HG02610 (cell line): Measurements from ENCODE around the gene EZH1.

Experiments
- ATAC-seq: cut with Tn5 transposase; IDR thresholded peaks from one replicate; pipeline ENCODE4 v1.9.1; 2021; ENCODE audit warnings: mild to moderate bottlenecking, moderate library complexity; ENCODE audit not compliant: unreplicated experiment

EZH1 gene

DNA sequence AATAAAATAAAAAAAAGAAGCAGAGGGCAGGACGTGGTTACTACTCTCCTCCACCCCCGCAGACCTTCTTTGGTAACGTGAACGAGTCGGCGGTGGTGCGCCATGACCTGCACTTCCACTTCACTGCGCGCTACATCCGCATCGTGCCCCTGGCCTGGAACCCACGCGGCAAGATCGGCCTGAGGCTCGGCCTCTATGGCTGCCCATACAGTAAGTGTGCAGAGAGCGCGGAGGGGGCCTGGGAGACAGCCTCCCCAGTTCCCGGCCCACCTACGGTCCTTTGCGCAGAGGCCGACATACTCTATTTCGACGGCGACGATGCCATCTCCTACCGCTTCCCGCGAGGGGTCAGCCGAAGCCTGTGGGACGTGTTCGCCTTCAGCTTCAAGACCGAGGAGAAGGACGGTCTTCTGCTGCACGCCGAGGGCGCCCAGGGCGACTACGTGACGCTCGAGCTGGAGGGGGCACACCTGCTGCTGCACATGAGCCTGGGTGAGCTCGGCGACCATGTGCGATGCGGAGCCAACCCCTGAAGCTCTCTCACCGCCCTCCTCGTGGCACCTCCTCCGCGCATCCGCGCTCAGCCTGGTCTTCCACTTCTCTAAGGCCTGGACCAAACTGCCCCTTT, 59.8 kb downstream of the EZH1 start:
- no peak for ATAC-seq

DNA sequence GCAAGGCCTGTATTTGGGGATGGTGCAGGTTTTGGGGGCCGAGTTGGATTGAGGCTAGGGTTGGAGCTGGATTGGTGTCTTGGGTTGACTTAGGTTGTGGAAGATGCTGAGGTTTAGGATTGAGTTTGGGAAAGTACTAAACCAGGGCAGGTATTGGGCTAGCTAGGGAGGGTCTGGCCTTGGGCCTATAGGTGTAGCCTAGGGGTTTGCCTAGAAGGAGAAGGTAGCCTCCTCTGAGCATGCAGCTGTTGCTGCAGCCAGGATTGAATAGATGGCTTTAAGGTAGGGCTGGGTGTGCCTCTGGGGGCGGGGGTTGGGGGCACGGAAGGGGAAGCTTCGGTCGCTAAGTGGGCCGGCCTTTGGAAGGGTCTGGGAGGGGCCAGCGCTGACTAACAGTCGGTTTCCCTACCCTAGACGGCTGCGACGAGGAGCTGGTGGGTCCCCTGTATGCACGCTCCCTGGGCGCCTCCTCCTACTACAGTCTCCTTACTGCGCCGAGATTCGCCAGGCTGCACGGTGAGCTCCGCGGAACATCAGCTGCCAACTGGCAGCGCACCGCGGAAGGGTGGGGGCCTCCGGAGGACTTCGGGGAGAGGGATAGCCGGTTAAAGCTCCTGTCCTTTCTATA, 61.3 kb downstream of the EZH1 start:
- no peak for ATAC-seq

DNA sequence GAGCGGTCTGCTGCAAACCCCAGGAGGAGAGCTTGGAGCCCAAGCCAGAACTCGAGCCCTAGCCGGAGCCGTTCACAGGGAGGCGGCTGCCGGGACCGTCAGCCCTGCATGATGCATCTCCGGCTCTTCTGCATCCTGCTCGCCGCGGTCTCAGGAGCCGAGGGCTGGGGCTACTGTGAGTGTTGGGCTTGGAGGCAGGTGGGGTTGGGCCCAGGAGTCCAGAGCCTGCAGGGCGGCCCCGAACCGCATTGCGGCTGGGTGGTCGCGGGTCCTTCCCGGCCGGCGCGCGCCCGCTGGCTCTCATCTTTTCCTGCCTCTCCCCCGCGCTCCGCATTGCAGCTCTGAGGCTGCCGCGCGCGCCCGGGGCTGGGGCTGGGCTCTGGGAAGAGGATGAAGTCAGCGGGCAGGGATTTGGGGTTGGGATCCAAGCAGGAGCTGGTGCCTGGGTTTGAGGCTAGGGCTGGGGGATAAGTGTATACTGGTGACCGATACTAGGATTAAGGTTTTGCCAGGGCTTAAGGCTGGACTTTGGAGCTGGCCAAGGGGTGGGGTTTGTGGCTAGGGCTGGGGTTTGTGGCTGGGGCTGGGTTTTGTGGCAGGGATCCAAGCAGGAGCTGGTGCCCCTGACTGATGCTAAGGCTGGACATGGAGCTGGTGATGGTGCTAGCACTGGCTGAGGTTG, 62.0 kb downstream of the EZH1 start:
- ATAC-seq: no peak

DNA sequence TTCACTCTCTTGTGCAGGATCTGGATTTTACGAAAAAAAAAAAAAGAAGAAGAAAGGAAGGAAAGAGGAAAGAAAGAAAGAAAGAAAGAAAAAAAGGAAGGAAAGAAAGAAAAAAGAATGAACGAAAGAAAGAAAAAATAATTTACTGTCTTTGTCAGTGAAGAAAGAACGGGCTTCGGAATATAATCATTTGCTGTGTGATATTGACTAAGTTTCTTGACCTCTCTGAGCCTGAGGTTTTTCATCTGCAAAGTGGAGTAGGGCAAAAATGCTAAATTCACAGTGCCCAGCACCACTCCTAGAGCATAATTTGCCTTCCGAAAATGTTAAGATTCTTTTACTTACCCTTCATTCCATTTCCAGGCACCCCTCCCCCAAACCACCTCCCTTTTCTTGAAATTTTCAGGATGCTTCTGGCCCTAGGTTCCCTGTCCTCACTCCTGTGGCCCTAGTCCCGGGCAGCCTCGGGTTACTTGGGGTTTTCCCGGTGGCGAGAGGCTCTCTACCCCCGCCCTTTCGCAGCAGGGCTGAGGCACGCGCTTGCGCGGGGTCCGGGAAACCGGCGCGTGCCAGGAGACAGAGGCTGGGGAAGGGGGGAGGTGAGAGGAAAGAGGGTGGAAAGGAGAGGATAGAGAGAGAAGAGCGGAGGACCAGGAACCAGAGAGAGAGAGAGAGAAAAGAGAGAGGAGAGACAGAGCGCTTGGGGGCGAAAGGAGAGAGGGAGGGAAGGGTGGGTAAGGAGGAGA, 62.7 kb downstream of the EZH1 start, which contains the start of gene CNTNAP1:
Gene CNTNAP1, plus strand, starts transcription at position 556 of the 746 bp plus-strand sequence. CDS start 299 bp downstream, outside the sequence.
- no peak for ATAC-seq

DNA sequence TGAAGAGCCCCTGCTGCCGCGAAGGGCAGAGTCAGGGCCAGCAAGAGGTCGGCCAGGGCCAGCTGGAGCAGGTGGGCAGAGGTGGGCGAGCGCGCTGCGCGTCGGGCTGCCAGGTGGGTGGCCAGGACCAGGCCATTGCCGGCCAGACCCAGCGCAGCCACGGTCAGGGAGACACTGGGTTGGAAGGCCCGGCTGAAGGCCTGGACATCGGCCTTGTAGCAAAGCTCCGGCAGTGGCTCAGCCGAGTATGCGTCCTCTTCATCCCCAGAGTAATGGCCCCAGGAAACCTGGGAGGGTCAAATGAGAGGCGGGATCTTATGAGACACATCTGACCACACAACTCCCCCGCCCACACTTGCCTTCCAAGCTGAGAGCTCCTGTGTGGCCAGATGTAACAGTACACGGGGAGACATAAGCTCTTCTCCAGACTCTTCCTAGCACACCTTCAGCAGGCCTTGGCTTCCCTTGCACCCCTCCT, 64.5 kb downstream of the EZH1 start:
- no peak for ATAC-seq

DNA sequence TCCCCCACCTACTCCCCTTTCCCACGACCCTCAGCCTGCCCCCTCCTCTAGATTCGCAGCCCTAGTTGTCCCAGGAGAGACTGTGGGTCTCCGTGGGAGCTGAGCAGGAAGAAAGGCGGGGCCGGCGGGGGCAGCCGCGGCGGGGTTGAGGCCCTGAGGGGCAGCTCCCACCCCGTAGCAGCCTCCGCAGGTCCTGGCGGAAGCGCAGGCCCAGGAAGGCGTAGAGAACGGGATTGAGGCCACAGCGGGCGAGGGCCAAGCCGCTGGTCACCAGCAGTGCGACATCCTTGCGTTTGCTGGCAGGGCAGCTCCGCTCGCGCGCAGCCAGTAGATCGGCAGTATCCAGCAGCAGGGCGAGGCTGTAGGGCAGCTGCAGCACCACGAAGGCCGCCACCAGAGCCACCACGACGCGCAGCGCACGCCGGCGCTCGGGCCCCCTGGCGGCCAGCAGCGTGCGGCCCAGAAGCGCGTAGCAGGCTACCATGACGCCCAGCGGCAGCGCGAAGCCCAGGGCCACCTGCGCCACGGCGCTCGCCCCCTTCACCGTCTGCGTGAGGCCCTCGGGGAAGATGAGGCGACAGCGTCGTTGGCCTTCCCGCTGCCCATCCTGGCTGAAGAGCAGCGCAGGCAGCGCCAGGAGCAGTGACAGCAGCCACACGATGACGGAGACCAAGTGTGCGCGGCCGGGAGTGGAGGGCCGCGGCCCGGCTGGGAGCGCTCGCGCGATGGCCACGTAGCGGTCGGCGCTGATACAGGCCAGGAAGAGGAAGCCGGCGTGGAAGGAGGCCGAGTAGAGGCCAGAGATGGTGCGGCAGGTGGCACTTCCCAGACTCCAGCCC, 65.1 kb downstream of the EZH1 start:
- ATAC-seq: no peak

DNA sequence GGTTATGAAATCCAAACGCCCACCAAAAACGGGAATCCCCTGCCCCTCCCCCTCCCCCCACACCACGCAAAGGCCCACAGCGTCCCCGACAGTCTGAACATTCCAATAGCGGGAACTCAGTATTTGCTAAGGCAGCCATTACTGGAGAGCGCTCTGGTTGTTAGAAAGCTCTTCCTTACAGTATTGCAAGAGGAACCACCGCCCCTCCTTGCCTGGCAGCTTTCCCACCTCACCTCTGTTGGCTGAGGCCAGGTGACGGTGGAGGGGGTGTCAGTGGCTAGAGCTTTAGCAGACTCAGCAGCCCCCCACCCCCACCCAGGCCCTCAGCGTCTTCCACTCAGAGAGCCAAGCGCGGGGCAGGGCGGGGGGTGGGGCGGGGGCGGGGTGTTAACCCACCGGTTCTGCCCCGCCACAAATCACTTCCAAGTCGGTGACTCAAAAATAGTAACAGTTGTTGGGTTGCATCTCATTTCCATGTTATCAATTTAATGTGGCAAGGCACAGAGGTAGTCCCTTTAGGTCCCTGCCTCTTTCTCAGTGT, 65.8 kb downstream of the EZH1 start:
- ATAC-seq: no peak

DNA sequence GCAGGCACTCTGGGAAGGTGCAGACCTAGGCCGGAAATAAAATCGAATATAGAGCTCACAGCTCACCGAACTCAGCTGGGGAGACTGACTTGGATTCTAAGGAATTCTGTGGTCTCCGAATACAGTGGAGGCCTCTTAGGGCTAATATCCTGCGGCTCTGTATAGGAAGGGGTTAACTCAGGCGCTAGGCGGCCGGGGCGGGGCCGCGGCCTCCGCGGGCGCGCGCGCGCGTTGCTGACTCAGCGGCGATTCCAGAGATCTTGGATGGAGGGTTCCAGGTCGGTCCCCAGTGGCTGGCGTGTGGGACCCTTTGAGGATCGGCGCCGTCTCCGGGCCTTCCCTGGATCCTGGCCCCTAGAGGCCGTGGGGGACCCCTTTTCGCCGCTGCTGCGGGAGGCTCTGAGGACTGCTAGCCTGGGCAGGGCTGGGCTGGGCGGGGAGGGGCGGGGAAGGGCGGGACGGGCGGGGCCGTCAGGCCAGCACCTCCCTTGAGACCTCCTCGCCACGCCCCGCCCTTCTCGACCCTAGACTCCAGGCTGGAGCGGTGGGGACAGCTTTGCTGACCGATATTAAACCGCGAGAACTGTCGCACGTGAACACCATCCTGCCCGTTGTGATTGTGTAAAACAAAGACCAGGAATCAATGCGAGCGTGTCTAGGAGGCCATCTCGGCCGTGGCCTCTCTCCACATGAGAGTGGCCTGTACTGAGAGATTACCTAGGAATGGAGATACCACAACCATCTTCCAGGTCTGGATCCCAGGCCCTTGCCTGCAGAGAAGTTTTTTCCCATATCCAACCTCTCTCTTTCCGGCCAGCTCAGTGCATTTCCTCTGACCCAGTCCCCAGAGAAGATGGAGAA, 66.7 kb downstream of the EZH1 start:
- ATAC-seq: no peak

DNA sequence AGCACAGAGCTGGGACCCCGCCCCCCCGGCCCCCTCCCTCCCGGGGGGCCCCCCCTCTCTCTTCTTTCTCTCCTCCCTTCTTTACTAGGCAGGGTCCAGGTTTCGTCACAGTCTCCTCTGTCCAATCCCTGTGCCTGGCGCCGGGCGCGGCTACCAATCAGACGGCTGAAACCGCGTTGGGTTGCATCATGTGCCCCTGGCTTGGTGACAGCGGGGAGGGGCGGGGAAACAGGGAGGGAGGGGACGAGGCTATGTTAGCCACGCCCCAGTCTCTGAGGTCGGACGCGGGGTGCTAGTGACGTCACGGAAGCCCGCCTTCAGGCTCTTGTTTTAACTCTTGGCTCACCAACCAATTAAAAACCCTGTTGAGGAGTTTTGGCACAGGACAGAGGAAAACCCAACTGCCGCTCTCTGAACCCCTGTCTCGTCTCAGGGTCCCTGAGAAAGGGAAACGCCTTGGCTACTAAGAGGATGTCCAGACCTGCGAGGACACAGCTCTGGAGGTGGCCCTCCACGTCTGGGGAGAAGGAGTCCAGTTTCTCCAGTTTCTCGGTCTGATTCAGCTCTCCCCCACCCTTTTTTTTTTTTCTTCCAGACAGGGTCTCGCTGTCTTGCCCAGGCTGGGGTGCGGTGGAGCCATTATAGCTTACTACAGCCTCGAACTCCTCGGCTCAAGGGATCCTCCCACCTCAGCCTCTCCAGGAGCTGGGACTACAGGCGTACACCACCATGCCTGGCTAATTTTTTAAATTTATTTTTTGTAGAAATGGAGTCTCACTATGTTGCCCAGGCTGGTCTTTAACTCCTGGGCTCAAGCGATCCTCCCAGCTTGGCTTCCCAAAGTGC, 67.6 kb downstream of the EZH1 start:
- ATAC-seq: peak; percentile 72

DNA sequence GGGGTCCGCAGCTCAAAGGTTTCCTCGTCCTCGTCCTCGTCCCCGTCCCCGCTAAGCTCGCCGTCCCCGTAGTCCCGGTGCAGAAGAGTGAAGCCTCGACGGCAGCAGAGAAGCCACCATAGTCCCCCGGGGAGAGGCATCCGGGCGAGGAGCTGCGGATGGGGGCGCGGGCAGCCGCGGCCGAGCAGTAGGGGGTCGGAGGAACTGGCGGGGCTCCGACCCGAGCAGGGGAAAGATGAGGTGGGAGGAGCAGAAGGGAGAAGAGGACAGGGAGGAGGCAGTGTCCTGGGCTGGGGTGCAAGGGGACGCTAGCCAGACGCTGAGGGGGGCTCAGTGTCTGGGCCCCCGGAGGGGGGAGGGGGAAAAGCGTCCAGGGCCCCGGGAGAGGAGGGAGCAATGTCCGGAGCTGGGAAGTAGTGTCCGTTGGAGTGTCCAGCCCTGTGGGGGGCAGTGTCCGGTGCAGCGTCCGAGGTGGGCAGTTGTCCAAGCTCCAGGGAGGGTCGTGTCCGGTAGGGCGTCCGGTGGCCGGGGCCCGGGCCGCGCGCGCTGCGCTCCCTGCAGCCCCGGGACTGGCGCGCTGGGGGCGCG, 68.3 kb downstream of the EZH1 start, which contains the start of gene PLEKHH3:
Gene PLEKHH3, minus strand, starts transcription at position 571 of the 588 bp plus-strand sequence. Its CDS starts 431 bp downstream, at position 140.
- ATAC-seq: no peak

DNA sequence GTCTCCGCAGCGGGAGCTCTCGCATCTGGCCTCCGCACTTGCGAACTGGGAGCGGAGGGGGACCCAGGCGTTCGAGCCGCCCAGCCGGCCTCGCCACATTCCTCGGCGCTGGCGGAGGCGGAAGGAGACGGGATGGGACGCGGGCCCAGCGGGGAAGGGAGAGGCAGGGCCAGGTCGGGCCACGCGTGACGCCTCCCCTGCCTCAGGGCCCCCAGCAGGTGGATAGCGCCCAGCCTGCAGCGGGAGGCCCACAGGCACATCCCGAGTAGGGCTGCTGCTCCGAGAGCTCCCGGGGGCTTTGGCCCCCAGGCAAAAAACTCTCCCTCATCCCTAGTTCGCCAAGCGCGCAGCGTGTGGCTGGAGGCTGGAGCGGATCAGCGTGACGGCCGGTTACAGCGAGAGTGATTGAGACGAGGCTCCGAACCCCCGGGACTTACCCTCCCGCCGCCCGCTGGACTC, 68.8 kb downstream of the EZH1 start:
- ATAC-seq: no peak

DNA sequence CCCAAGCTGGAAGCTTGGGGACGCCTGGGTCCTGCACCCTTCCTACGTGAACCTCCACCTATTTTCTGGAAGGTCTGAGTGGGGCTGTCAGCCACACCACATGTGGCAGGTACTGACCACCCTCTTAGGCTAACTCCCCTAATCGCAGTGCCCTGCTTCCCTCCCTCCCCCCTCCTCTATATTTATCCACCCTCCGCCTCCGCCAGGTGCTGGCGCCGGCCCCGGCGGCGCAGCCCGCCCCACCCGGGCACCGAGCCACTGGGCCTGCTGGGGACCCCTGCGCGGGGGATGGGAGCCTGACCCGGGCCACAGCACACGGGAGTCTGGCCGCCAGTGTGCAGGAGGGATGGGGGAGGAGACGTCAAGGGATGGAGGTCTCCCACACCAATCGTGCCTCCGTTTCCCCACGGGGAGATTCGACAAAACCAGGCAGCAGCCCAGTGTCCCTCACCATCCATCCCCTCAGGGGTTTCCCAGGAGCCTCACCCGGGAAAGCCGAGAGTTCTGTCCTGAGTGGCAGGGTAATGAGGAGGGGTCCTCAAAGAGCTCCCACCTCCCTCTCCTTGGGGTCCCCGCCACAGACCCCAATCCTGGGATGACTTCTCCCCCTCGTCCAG, 69.4 kb downstream of the EZH1 start:
- ATAC-seq: no peak

DNA sequence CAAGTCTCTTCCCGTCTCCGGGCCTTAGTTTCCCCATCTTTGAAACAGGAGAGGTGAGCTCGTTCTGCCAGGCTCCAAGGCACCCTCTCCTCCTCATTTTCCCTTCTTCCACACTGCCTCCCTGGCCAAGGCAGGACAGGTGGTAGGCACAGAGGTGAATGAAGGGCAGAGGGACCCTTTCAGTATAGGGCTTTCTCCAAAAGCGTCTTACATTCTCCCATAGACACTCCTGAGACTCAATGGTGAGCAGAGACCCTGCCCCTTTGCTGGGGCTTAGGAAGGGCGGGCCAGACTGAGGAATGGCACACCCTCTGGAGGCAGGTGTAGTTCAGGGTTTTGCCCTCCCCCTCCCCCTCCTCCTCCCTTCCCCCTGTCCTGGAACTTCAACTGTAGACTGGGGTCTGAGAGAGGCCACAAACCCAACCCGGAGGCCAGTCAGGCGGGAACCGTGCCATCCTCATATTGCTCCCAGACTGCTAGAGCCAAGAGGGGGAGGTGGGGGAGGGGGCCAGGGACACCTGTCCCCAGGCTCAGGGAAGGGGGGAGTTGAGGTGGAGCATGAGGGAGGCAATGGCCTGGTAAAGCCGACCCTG, 70.0 kb downstream of the EZH1 start:
- no peak for ATAC-seq

DNA sequence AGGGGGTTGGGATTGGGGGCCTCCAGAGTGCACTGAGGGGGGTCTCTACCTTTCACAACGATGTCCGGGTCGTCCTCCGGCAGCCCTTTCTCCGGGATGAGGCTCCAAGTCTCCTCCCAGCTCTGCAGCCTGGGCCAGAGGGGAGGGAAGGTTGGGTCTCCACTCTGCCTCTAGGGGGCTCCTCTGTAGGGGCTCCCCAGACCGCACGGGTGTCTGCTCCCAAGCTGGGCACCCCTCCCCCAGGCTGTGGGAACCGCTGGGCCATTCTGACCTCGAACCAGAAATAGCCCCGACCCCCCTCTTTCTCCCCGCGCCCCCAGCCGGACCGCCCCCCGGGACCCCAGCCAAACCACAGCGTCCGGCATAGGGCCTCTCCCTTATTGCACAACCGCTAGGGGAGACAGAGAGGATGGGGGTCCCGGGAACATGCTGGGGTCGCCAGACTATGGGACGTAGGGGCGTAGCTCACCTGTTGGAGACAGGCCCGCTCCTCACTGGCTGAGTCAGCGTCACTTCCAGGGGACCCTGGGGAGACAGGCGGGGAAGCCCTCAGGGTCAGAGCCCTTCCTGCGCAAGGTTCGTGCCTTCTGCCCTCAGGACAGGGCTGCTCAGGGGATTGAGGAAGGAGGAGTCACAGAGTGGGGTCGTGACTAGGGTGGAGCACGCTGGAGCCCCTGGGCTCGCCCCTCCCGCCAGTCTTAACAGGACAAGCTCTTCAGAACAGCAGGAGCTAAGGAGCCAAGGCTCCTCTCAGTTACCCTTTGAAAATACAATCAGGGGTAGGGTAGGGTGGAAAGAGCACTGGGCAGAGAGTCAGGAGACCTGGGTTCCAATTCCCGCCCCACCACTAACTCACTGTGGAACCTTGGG, 70.7 kb downstream of the EZH1 start:
- no peak for ATAC-seq

DNA sequence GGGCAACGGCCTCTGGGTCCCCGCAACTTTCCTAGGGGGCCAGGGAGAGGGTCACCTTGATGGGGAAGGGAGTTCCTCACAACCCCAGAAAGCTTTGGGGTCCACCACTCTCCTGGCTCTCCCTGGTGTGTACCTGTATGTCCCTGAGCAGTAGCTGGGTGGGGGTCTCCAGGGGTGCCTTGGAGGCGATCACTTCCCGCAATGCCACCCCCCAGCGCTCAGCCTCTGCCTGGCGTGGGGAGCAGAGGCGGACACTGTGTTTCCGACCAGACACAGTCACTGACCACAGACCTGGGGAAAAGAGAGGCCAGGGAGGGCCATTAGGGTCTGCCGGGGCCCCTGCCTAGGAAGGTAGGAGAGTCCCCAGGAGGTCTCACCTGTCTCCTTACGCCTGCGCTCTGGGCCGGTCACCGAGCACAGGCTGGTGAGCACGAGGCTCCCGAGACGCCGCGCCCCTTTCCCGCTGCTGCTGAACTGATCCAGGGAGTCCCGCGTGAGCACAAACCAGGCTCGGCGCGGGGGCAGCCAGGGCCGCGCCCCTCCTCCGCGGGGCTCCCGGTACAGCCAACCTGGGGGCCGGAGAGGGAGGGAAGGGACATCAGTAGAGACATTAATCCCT, 71.5 kb downstream of the EZH1 start:
- ATAC-seq: no peak

DNA sequence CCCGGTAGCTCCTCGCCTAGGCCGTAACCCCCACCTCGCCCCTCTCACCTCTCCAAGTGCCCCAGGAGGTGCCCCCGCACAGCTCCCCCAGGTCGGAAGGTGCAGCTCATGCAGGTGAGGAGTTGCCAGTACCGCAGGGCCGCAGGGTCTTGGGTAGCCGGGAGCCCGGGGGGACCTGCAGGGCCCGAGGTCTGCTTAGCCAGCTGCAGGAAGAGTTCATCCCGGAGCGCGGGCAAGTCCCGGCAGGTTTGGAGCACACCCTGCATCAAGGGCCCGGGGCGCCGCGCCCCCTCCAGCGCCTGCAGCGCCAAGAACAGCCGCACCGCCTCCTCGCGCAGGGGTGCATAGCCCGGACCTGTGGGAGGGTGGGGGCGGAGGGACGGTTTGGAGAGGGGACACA, 72.8 kb downstream of the EZH1 start:
- no peak for ATAC-seq
